ENCODE measurements around the gene PPM1A. TPM values are rescaled to one million over a fixed set of nuclear protein-coding genes. Genes with fewer than 3 reads are reported as not detected.

The PPM1A gene
- polyA plus RNA-seq, 3 donors = 18.4 to 34.1 (median 21.5) TPM

DNA sequence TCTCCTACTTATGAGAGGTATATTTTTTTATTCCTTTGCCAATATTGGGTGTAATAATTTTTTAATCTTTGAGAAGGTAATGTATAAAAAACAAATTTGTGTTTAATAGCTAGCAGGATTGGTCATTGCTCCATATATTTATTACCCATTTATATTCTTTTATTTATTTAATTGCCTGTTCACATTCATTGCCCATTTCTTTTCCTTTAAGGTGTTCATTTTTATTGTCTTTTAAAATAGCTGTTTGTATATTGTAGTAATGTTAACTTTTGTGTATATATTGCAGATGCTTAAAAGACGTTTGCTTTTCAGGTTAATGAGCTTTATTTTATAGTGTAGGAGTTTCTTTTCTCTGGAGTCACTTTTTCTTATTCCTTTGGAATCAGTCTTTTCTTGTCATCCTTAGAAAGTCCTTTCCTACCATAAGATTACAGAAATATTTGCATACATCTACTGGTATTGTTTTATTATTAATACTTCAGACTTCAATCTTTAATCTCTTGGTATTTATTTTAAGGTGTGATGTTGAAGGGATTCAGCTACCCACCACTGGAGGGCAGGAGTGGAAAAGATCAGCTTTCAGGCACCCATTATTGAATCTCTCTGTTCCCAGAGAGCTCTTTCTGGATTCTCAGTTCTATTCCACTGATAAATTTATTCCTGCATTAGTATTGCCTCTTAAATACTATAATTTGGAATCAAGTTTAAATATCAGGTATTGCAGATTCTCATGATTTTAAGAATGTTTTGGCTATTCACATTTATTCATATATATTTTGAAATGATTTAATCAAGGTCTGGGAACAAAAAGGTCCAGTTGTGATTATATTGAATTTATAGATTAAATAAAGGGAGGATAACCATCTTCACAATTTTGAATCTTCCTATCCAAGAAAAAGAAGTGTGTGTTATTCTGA, 17.3 kb downstream of the PPM1A start:
- H3K4me3 Mint-ChIP-seq = no peak overlapping the region
- H3K27me3 Mint-ChIP-seq (ENCODE audit: low read depth in 3 of 3) = no peaks in the 10 kb centered on the region
- Histone ChIP-seq H3K4me1 (ENCODE audit: control insufficient read depth in 1 of 2, insufficient read depth in 2 of 2, low read length in 2 of 2) (no peaks in the 10 kb centered on the region), H3K27me3 (ENCODE audit: control insufficient read depth in 2 of 2, insufficient read depth in 2 of 2, low read length in 2 of 2) (no peaks in the 10 kb centered on the region), H3K36me3 (replicated peaks in 1 of 2; ENCODE audit: control insufficient read depth in 1 of 2, insufficient read depth in 2 of 2, low read length in 2 of 2) (no peaks in the 10 kb centered on the region), H3K79me2 (ENCODE audit: insufficient read depth, low read length) (peaks cover 99% of the 10 kb centered on the region), H3K4me3 (replicated peaks in 1 of 3; ENCODE audit: low read depth in 2 of 3, low read length in 3 of 3) (no peak overlapping the region), H3K27ac (ENCODE audit: low read depth in 1 of 2, low read length in 2 of 2) (no peak overlapping the region), H4K20me1 (ENCODE audit: insufficient read depth, low read length) (peaks cover 95% of the 10 kb centered on the region), H3K4me2 (replicated peaks; ENCODE audit: extremely low read depth, low read length, poor library complexity, severe bottlenecking) (no peak overlapping the region), H3K9me3 (replicated peaks in 1 of 2; ENCODE audit: control insufficient read depth in 1 of 2, insufficient read depth in 1 of 2, low read length in 2 of 2) (peaks cover 0 to 12% of the 10 kb centered on the region in 2 donors), H2AFZ (ENCODE audit: insufficient read depth, low read depth, low read length, poor library complexity, severe bottlenecking) (no peak overlapping the region), H3K9ac (ENCODE audit: insufficient read depth, low read length, poor library complexity, severe bottlenecking) (no peak overlapping the region)
- intact Hi-C loops (cut with micrococcal nuclease) = no loop called here
- DNase-seq = no peak
- TF ChIP-seq, protein P1, sequence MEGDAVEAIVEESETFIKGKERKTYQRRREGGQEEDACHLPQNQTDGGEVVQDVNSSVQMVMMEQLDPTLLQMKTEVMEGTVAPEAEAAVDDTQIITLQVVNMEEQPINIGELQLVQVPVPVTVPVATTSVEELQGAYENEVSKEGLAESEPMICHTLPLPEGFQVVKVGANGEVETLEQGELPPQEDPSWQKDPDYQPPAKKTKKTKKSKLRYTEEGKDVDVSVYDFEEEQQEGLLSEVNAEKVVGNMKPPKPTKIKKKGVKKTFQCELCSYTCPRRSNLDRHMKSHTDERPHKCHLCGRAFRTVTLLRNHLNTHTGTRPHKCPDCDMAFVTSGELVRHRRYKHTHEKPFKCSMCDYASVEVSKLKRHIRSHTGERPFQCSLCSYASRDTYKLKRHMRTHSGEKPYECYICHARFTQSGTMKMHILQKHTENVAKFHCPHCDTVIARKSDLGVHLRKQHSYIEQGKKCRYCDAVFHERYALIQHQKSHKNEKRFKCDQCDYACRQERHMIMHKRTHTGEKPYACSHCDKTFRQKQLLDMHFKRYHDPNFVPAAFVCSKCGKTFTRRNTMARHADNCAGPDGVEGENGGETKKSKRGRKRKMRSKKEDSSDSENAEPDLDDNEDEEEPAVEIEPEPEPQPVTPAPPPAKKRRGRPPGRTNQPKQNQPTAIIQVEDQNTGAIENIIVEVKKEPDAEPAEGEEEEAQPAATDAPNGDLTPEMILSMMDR (IDR thresholded peaks at IDR 0.05) = peak; percentile 64
- H3K4me1 Mint-ChIP-seq = peaks cover 3% of the 10 kb centered on the region
- no peak overlapping the region for H3K27ac Mint-ChIP-seq
- peaks cover 6 to 18% (median 12%) of the 10 kb centered on the region in 7 donors for H3K9me3 Mint-ChIP-seq
- no CpG with 5 or more reads among the region's 1 CpG for WGBS (ENCODE audit: insufficient coverage)
- peaks cover 12 to 35% of the 10 kb centered on the region in 2 donors for H3K36me3 Mint-ChIP-seq

DNA sequence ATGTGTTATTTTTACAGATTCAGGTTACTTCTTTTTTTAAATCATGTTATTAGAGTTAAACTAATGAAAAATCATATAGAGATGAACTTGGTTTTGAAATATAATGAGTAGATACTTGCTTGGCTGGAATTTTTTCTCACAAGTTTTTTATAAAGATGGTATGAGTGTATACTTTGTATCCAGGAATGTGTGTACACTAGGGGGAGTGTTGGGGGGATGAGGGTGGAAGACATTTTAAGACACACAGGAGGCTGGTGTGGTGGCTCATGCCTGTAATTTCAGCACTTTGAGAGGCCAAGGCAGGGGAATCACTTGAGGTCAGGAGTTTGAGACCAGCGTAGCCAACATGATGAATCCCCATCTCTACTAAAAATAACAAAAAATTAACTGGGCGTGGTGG, 23.2 kb downstream of the PPM1A start:
- Histone ChIP-seq H3K27ac (ENCODE audit: low read depth in 1 of 2, low read length in 2 of 2) (no peak overlapping the region), H3K79me2 (ENCODE audit: insufficient read depth, low read length) (peaks cover 97% of the 10 kb centered on the region), H3K27me3 (ENCODE audit: control insufficient read depth in 2 of 2, insufficient read depth in 2 of 2, low read length in 2 of 2) (no peaks in the 10 kb centered on the region), H3K4me2 (replicated peaks; ENCODE audit: extremely low read depth, low read length, poor library complexity, severe bottlenecking) (no peak overlapping the region), H2AFZ (ENCODE audit: insufficient read depth, low read depth, low read length, poor library complexity, severe bottlenecking) (no peak overlapping the region), H3K36me3 (replicated peaks in 1 of 2; ENCODE audit: control insufficient read depth in 1 of 2, insufficient read depth in 2 of 2, low read length in 2 of 2) (no peaks in the 10 kb centered on the region), H3K4me3 (replicated peaks in 1 of 3; ENCODE audit: low read depth in 2 of 3, low read length in 3 of 3) (no peak overlapping the region), H4K20me1 (ENCODE audit: insufficient read depth, low read length) (peaks cover 99% of the 10 kb centered on the region), H3K9ac (ENCODE audit: insufficient read depth, low read length, poor library complexity, severe bottlenecking) (no peak overlapping the region), H3K9me3 (replicated peaks in 1 of 2; ENCODE audit: control insufficient read depth in 1 of 2, insufficient read depth in 1 of 2, low read length in 2 of 2) (peaks cover 0 to 4% of the 10 kb centered on the region in 2 donors), H3K4me1 (ENCODE audit: control insufficient read depth in 1 of 2, insufficient read depth in 2 of 2, low read length in 2 of 2) (peaks cover 0 to 9% of the 10 kb centered on the region in 2 donors)
- intact Hi-C loops (cut with micrococcal nuclease) = no loop called here
- H3K4me1 Mint-ChIP-seq = peaks cover 25% of the 10 kb centered on the region
- peak overlapping the region in 1 of 7 donors; percentile 52 for H3K27ac Mint-ChIP-seq
- no peak for DNase-seq
- no peak overlapping the region for H3K4me3 Mint-ChIP-seq
- 92% methylated on average over 2 of the region's 2 CpGs for WGBS (ENCODE audit: insufficient coverage)
- no peaks in the 10 kb centered on the region for H3K27me3 Mint-ChIP-seq (ENCODE audit: low read depth in 3 of 3)
- TF ChIP-seq, protein P1 (IDR thresholded peaks at IDR 0.05) = no peak
- H3K36me3 Mint-ChIP-seq = peaks cover 7 to 31% of the 10 kb centered on the region in 2 donors
- peaks cover 0 to 11% (median 0%) of the 10 kb centered on the region in 7 donors for H3K9me3 Mint-ChIP-seq

Measured in CD14-positive monocyte (primary cell).